Activated CD4-positive, CD25-positive, alpha-beta regulatory T cell treated with anti-CD3 and anti-CD28 coated beads, Interleukin-2, amount 50 U/mL, for 72 hours (primary cell): ENCODE measurements around the gene FPR2.
"Not testable (repeated sequence)": the region's sequence is repeated elsewhere in the genome, so short reads cannot be mapped to it uniquely, and the experiment has no call there.

Experiments used
- DNase-seq: peaks from one replicate; pipeline ENCODE4 v3.0.0; 2021

Gene FPR2, protein sequence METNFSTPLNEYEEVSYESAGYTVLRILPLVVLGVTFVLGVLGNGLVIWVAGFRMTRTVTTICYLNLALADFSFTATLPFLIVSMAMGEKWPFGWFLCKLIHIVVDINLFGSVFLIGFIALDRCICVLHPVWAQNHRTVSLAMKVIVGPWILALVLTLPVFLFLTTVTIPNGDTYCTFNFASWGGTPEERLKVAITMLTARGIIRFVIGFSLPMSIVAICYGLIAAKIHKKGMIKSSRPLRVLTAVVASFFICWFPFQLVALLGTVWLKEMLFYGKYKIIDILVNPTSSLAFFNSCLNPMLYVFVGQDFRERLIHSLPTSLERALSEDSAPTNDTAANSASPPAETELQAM

DNA sequence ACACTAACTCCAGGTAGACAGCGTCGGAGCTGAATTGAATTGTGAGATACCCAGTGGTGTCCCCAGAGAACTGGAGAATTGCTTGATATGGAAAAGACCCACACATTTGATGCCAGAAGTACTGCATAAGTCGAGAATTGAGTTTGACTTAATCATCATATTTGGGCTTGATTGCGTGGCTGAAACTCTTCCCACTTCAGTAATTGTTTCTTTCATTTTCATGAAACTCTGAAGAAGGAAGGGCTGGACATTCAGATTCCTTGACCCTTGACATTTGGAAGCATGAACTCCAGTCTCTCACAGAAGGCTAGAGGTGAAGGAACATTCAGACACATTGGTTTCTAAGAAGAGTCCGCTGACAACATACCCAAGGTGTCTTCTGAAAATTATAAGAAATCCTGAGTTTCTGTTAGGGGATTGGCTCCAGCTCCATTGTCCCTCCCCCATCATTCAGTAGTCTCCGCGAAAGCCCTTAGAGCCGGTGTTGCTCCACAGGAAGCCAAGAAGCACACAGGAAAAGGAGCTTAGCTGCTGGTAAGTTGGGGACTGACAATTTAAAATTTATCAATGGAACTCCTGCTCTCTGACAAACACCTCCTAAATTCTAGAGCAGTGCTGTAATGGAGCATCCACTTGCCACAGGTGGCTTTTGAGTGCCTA is at the start of gene FPR2:
Gene FPR2, plus strand, starts transcription at position 484 of the 660 bp plus-strand sequence. CDS start 7,479 bp downstream, outside the sequence.
- no peak for DNase-seq

DNA sequence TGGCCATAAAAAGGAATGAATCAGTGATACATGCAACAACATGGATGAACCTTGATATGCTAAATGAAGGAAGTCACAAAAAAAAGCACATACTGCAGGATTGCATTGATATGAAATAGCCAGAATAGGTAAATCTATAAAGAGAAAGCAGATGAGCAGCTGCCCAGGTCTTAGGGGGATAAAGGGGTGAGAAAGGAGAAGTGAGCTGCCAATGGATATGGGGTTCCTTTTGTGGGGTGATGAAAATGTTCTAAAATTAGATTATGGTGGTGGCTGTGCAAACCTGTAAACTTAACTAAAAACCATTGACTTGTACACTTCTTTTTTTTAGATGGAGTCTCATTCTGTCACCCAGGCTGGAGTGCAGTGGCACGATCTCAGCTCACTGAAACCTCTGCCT is 49.3 kb upstream of the FPR2 start:
- DNase-seq: no peak

GRCh38 chr19:51712461-51713081 is 48.4 kb upstream of the FPR2 start:
- no peak for DNase-seq

DNA sequence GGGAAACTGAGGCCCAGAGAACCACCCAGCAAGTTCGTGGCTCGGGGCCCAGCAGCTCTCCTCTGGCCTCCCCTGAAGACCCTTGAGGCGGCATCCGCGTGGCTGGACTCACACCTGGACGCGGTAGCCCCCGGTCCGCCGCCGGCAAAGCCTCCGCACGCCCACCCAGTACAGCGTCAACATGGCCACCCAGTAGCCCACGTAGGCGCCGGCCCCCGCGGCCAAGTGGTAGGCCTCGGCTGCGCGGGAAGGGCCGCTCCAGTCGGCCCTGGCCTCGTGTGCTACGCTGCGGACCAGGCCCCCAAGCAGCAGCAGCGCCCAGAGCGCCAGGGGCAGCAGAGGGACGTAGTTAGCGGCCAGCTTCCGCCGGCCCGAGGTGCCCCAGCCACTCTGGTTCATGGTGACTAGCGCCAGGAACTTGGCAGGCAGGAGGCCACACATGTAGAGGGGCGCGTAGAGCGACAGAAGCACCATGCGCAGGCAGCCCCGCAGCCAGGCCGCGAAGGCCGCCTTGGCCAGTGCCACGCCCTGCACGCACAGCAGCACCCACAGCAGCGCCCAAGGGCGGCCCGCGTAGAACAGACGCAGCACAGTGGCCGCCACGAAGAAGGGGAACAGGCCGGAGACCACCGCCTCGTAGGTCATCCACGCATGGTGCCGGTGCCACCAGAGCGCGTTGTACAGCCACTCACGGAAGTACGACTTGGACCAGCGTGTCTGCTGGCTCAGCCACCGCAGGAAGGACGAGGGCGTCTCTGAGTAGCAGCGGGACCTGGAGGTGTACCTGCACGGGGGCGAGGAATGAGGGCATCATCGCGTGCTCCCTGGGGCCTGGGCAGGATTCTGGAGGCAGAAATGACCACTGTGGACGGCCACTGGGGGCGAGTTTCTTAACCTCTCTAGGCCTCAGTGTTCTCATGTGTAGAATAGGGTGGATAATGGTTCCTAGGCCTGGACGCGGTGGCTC is 47.4 kb upstream of the FPR2 start:
- no peak for DNase-seq

GRCh38 chr19:51714848-51715247 is 46.1 kb upstream of the FPR2 start:
- DNase-seq: no peak

GRCh38 chr19:51715850-51716249 is 45.1 kb upstream of the FPR2 start:
- no peak for DNase-seq

GRCh38 chr19:51716925-51717324 is 44.1 kb upstream of the FPR2 start:
- no peak for DNase-seq

GRCh38 chr19:51719251-51719988 is 41.6 kb upstream of the FPR2 start:
- no peak for DNase-seq

DNA sequence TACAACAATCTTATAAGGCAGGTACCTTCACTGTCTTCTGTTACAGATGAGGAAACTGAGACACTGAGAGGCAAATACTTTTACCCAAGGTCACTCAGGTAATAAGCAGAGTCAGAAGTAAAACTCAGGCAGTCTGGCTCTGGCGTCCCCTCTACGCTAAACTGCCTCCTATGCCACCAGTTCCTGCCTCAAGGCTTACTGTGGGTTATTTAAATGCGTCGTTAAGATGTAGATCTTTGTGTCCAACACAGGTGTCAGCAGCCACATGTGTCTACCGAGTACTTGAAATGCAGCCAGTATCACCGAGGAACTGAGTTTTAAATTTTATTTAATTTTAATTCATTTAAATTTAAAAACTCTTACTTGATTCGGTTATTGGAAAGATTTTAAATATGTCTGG is 39.1 kb upstream of the FPR2 start:
- DNase-seq: no peak

GRCh38 chr19:51722492-51722891 is 38.5 kb upstream of the FPR2 start:
- DNase-seq: no peak

DNA sequence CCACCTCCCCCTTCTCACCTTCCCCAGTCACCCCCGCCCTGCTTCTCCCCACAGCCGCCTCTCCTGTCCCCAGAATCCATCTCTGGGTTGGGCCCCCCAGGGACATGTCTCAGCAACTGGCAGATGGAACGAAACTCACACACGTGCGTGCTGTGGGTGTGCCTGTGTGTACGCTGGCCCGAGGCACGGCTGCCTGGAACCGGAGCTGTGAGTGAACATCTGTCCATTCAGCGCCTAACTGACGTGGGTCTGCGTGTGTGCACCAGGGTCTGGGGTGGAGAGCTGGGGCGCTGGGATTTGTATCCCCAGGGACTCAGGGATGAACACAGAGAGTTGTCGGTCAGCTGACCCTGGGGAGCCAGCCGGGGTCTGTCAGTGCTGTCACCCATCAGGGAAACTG is 36.4 kb upstream of the FPR2 start:
- no peak for DNase-seq

DNA sequence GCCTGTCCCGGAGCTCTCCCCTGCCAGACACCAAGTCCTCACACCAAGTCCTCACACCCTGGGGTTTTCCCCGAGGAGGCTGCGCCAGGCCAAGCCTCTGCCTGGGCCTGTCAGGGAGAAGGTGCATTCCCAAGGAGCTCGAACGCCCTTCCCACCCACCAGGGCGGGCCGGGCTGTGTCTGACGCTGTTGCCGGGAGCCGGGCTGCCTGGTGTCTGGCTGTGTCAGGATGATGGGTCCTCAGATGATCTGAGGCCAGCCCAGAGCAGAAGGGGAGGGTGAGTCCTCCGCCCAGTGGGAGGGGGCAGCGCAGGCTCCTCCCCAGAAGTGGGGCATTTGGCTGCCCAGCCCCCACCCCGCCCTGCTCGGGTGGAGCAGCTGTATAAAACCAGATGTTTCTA is 34.9 kb upstream of the FPR2 start:
- DNase-seq: no peak

GRCh38 chr19:51727349-51727880 is 33.6 kb upstream of the FPR2 start:
- no peak for DNase-seq

- no peak for DNase-seq
Observed at GRCh38 chr19:51729781-51730180, 31.2 kb upstream of the FPR2 start.

GRCh38 chr19:51733742-51734522 is 27.0 kb upstream of the FPR2 start:
- DNase-seq: no peak

DNA sequence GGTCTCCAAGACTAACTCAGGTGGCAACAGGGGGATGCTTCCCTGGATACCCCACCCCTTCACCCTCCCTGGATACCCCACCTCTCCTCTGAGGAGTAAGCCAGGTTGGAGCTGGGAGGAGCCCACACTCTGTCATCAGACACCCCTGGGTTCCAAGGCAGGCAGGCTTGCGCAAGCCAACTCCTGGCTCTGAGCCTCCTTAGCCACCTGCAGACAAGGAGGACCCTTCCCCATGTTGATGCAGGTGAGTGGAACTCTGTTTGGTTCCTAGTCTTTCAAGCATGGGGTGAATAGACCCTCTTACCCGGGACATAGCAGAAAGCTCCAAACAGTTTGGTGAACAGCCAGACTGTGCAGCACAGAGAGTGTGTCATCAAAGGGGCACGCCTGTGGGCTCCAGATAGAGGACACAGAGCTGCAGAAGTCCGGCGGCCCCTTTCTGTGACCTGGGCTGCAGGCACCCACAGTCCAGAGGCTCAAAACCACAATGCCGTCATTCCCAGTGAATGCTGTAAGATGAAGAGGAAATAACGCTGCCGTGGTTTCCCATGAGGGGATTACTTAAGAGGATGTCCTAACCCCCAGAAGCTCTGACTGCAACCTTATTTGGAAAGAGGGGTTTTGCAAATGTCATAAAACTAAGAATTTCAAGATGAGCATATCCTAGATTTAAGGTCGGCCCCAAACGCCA is 25.1 kb upstream of the FPR2 start:
- no peak for DNase-seq

GRCh38 chr19:51737389-51737788 is 23.6 kb upstream of the FPR2 start:
- no peak for DNase-seq

DNA sequence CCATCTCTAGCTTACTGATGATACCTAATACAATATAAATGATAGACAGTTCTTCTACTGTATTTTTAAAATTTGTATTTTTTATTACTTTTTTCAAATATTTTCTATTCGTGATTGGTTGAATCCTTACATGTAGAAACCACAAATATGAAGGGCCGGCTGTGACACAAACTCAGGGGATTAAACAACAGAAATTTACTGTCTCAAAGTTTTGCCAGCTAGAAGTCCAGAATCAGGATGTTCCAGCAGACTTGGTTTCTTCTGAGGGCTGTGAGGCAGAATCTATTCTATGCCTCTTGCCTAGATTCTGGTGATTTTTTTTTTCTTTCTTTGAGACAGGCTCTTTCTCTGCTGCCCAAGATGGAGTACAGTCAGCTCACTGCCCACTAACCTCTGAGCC is 23.1 kb upstream of the FPR2 start:
- DNase-seq: no peak

DNA sequence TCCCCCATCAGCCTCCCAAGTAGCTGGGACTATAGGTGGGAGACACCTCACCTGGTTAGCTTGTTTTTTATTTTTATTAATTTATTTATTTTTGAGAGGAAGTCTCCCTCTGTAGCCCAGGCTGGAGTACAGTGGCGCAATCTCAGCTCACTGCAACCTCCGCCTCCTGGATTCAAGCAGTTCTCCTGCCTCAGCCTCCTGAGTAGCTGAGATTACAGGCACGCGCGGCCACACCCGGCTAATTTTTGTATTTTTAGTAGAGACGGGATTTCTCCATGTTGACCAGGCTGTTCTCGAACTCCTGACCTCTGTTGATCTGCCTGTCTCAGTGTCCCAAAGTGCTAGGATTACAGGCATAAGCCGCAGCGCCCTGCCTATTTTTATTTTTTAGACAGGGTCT is 22.5 kb upstream of the FPR2 start:
- DNase-seq: not testable (repeated sequence)

- no peak for DNase-seq
Observed at GRCh38 chr19:51739466-51740213, 21.3 kb upstream of the FPR2 start.
